Measurements from ENCODE around the gene STAT1.

DNA sequence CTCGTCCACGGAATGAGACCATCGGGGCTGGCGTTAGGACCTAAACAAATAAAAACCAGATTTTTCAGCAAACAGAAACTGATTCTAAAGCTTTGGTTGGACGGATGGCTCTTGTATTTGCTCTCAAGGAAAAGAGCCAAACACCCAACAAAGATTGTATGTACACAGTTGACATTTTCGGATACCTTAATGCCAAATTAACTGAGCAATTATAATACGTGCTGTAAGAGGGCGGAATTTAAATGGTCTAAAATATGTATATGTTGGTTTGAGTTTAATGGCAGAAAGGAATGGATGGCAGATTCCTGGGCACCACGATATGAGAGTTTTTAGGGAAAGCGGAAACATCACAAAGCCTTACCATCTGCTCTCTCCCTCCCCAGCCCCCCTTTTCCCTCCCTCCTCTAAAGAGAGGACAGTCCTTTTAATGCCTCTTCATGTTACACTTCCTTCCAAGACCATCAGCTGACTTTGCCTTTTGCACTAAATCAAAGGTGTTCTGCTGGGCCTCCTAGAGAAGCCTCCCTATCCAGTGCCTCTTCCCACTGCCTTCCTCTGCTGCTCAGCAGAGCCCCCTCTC lies 33.3 kb downstream of the STAT1 start:
- no peak for TF ChIP-seq CTCF (IDR thresholded peaks at IDR 0.05)
- TF ChIP-seq EZH2phosphoT487 (IDR thresholded peaks at IDR 0.05) = no peak

All from neural progenitor cell (in vitro differentiated cells).